GM11168 (cell line): ENCODE results near the gene TP53TG5.

Experiments
- in situ Hi-C: fragments of 300-500 bp; cut with MboI; formaldehyde crosslinking; loops from one replicate; pipeline ENCODE4 v1.12.0; 2022; ENCODE audit warnings: low sequenced_read_pairs; ENCODE audit not compliant: unreplicated experiment

The TP53TG5 gene

GRCh38 chr20:45338121-45339030, 39.7 kb downstream of the TP53TG5 start:
- in situ Hi-C loops = no loop called here

DNA sequence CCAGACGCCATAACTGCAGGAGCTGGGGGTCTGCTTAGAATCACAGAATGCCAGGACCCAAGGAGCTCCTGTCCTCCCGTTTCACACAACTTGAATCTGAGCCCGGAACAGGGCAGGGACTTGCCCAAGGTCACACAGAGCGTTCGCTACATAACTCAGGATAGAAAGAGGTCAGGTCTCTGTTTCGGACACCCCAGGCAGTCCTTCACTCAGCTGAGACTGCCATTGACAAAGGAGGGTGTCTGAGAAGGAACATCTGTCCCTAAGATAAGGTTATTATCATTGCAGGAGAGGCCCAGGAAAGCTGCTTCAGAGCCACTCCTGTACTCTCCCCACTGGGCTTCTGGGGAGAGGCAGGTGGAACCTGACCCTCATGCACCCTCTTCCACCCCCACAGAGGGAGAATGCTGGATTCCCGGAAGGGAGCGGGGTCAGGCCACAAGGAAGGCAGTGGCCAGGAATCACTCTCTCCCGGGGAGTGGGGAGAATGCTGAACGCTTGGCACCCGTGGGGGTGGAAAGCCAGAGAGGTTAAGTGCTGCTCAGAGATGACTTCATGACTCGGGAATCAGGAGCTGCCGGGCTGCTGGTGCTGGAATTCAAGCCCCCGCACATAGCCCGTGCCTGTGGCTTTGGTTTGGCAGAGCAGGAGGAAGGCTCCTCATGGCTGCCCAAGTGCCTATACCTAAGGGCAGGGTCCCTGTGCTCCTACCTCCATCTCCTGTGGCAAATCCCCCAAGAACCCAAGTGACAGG, 40.6 kb downstream of the TP53TG5 start:
- in situ Hi-C loops = no loop called here

DNA sequence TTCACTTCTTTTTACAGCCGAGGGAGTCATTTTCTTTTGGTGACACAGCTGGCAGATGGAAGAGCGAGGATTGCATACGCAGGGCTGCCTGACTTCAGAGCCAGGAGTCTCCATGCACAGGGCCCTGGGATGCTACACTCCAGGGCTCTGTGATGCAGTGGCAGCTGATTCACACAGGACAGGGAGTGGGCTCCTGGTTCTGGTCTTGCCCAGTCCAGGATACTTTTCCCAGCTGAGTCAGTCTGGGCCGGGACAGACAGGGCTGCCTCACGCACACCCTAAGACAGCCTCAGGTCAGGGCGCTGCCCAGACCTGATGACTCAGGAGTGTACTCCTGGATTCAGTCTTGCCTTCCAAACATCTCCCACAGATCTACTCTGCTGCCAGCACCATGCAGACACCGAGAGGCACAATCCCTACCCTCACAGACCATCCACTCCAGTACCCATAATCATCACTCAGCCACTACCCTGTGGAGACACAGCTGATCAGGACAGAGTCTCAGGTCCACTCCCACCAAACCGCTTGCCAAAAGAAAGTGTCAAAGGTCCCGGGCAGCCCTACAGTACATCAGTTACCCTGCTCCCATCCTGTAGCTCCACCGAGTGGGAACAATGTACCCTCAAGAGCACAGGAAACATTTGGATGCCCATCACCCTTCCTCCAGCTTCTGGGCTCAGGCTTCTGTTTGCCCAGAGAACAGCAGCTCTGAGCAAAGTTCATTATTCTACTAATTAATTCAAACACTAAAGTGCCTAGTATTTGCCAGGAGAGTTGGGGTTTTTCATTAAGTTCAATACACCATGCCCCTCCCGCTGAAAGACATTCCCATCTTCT, 41.4 kb downstream of the TP53TG5 start:
- in situ Hi-C loops = no loop called here

GRCh38 chr20:45330476-45330875, 47.6 kb downstream of the TP53TG5 start:
- in situ Hi-C loops = no loop called here

- in situ Hi-C loops = no loop called here
These were observed 48.4 kb downstream of the TP53TG5 start for GRCh38 chr20:45329497-45330319.

DNA sequence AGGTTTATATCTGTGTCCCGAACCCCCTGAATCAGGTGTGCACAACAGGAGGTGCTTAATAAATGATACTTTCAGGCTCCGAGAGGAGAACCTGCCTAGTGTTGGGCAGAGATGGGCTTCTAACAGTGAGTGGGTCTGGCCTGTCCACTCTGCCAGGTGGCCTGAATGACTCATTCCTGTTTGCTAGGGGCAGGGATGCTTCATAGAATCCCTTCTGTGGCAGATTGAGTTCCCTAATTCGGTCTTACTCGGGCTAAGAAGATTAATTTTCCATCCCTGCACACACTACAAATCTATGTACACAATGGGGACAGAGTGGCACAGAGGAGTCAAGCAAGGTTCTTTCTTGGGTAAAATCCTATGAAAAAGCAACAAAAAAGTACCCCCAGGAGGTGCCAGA, 49.7 kb downstream of the TP53TG5 start:
- in situ Hi-C loops = no loop called here

DNA sequence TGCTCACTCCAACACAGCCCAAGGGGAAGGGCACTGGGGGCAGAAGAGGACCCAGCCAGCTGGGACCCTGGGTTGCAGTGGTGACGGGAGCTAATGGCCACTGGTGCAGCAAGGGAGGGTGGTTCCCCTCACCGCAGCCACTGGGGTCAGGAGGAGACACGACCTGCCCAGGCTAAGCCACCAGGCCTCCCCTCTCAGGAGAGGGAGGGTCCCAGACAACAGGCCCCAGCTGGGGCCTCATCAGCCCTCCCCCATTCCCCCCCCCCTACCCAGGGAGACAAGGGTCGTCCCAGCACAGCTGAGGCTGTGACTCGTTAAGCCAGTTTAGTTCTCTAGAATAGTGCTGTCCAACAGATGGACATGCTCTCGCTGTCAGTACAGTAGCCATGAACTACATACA, 52.8 kb downstream of the TP53TG5 start:
- in situ Hi-C loops = no loop called here

GRCh38 chr20:45323731-45324130, 54.4 kb downstream of the TP53TG5 start:
- in situ Hi-C loops = no loop called here

DNA sequence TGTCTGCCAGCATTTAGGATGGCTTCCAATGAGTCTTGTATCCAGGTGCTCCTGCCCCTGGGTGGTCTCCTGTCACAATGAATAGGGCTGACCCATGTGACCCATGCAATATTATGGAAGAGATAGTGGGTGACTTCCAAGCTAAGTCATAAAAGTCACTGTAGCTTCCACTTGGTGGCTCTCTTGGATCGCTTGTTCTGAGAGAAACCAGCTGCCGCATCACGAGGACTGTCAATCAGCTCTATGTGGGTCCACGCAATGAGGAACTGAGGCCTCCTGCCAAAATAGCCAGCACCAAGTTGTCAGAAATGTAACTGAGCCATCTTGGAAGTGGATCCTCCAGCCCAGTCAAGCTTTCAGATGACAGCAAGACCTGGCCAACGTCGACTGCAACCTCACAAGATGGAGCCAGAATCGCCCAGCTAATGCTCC, 55.2 kb downstream of the TP53TG5 start:
- in situ Hi-C loops = no loop called here
